ENCODE data around the gene SUCLG2.

GRCh38 chr3:67415511-67415910 lies 238.9 kb downstream of the SUCLG2 start:
- TF ChIP-seq RNF2 (IDR thresholded peaks at IDR 0.05): no peak
- TF ChIP-seq CBX2 (IDR thresholded peaks at IDR 0.05; ENCODE audit: insufficient read depth, low read length, poor library complexity, severe bottlenecking): no peak
- no peak for TF ChIP-seq CREB5 (CRISPR knock-in tag; IDR thresholded peaks at IDR 0.05)
- TF ChIP-seq, protein P1, sequence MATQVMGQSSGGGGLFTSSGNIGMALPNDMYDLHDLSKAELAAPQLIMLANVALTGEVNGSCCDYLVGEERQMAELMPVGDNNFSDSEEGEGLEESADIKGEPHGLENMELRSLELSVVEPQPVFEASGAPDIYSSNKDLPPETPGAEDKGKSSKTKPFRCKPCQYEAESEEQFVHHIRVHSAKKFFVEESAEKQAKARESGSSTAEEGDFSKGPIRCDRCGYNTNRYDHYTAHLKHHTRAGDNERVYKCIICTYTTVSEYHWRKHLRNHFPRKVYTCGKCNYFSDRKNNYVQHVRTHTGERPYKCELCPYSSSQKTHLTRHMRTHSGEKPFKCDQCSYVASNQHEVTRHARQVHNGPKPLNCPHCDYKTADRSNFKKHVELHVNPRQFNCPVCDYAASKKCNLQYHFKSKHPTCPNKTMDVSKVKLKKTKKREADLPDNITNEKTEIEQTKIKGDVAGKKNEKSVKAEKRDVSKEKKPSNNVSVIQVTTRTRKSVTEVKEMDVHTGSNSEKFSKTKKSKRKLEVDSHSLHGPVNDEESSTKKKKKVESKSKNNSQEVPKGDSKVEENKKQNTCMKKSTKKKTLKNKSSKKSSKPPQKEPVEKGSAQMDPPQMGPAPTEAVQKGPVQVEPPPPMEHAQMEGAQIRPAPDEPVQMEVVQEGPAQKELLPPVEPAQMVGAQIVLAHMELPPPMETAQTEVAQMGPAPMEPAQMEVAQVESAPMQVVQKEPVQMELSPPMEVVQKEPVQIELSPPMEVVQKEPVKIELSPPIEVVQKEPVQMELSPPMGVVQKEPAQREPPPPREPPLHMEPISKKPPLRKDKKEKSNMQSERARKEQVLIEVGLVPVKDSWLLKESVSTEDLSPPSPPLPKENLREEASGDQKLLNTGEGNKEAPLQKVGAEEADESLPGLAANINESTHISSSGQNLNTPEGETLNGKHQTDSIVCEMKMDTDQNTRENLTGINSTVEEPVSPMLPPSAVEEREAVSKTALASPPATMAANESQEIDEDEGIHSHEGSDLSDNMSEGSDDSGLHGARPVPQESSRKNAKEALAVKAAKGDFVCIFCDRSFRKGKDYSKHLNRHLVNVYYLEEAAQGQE (IDR thresholded peaks at IDR 0.05; ENCODE audit: borderline replicate concordance): no peak
- TF ChIP-seq, protein P1 (CRISPR knock-in tag; IDR thresholded peaks at IDR 0.05; ENCODE audit: low read depth): no peak
- no peak for TF ChIP-seq ZNF23 (CRISPR knock-in tag; IDR thresholded peaks at IDR 0.05)

Data from K562 (cell line).